K562 (cell line): Measurements from ENCODE around the gene MBD3. TPM values are rescaled to one million over a fixed set of nuclear protein-coding genes. Genes with fewer than 3 reads are reported as not detected.

Experiments
- ATAC-seq: fragments of 200-7000 bp; cut with Tn5 transposase; 3 replicates; pipeline ENCODE4 v1.9.1; 2020; ENCODE audit warnings: moderate library complexity
- BruUV-seq: library from RNA; stranded (reverse); fragments of 400-500 nt; replicated peaks from 2 replicates; lab custom pipeline; 2021; lab: Mats Ljungman, UMichigan
- CTCF ChIA-PET: fragments of 300-600 bp; formaldehyde crosslinking; extraction: SDS; loops from one replicate; lab custom pipeline; 2021; ENCODE audit warnings: low intra/inter-chr PET ratio; lab: Yijun Ruan, JAX
- POLR2A ChIA-PET: fragments of 300-600, 350-650 bp; sonication (Branson Sonifier 250); formaldehyde crosslinking; extraction: SDS; loops from one replicate; lab custom pipeline; 2021; ENCODE audit warnings: antibody characterized with exemption, inconsistent platforms; lab: Yijun Ruan, JAX
- DNase-seq, 4 experiments: peaks; one replicate each; pipeline versions ENCODE4 v3.0.0 to v3.0.0-alpha.2; 2011 to 2018; ENCODE audit warnings: low spot score in 3 of 4, mixed read lengths in 3 of 4; ENCODE audit errors: extremely low read depth in 1 of 4
- FAIRE-seq: peaks from 2 replicates; lab custom pipeline; 2011; peaks lifted over from hg19 to GRCh38; lab: Jason Lieb, UNC
- H2AFZ ChIP-seq: 2 replicates; pipeline ENCODE4 v1.6.0; 2011; ENCODE audit warnings: low read depth, low read length, control low read depth, inconsistent platforms
- H3K27ac ChIP-seq: fragments of 200-600 bp; 3 replicates; pipeline ENCODE4 v1.8.0; 2011; ENCODE audit warnings: low read depth, mild to moderate bottlenecking, control low read depth, inconsistent platforms, low read length, moderate library complexity, mixed read lengths; ENCODE audit errors: extremely low read depth
- H3K27me3 ChIP-seq, 2 experiments: fragments of 300-600 bp in 1 of 2; 2 replicates in 1 of 2; 3 replicates in 1 of 2; pipeline versions ENCODE4 v1.6.0 to v1.8.0; 2011; ENCODE audit warnings: inconsistent platforms in 2 of 2, low read length in 2 of 2, mild to moderate bottlenecking in 1 of 2, mixed read lengths in 1 of 2, moderate library complexity in 1 of 2; ENCODE audit not compliant: control insufficient read depth in 2 of 2, insufficient read depth in 2 of 2
- H3K36me3 ChIP-seq: fragments of 300-600 bp; 3 replicates; pipeline ENCODE4 v1.8.0; 2011; ENCODE audit warnings: mild to moderate bottlenecking, low read length, inconsistent platforms; ENCODE audit not compliant: control insufficient read depth, insufficient read depth
- H3K4me1 ChIP-seq, 2 experiments: fragments of 200-600 bp in 1 of 2; replicated peaks in 1 of 2; 2 replicates in 1 of 2; 3 replicates in 1 of 2; pipeline versions ENCODE4 v1.5.1 to v1.8.0; 2011; ENCODE audit warnings: inconsistent platforms in 2 of 2, low read length in 2 of 2, mild to moderate bottlenecking in 1 of 2, mixed read lengths in 1 of 2, moderate library complexity in 1 of 2; ENCODE audit not compliant: control insufficient read depth in 2 of 2, insufficient read depth in 2 of 2
- H3K4me2 ChIP-seq: 2 replicates; pipeline ENCODE4 v1.6.1; 2011; ENCODE audit warnings: low read length, control low read depth, inconsistent platforms, mixed read lengths; ENCODE audit not compliant: insufficient read depth
- H3K4me3 ChIP-seq: fragments of 200-600 bp; sonication (generic), shearing (Covaris generic); 2 replicates; pipeline ENCODE4 v1.5.1; 2016; ENCODE audit warnings: control low read depth, inconsistent platforms
- H3K79me2 ChIP-seq: fragments of 200-600 bp; 3 replicates; pipeline ENCODE4 v1.8.0; 2011; ENCODE audit warnings: low read length, inconsistent platforms; ENCODE audit not compliant: control insufficient read depth, insufficient read depth
- H3K9ac ChIP-seq, 2 experiments: 2 replicates each; pipeline versions ENCODE4 v1.6.0 to v1.6.1; 2011; ENCODE audit warnings: low read depth in 2 of 2, low read length in 2 of 2, control low read depth in 1 of 2, inconsistent platforms in 1 of 2, mild to moderate bottlenecking in 1 of 2, mixed read lengths in 1 of 2; ENCODE audit not compliant: insufficient read depth in 1 of 2
- H3K9me1 ChIP-seq: one replicate; pipeline ENCODE4 v1.6.0; 2011; ENCODE audit warnings: inconsistent platforms, mild to moderate bottlenecking, low read length, moderate library complexity; ENCODE audit not compliant: control insufficient read depth, insufficient read depth
- H3K9me3 ChIP-seq: replicated peaks from 2 replicates; pipeline ENCODE4 v1.5.1; 2011; ENCODE audit warnings: low read depth, low read length, inconsistent platforms; ENCODE audit not compliant: control insufficient read depth, insufficient read depth
- H4K20me1 ChIP-seq: replicated peaks from 2 replicates; pipeline ENCODE4 v1.6.1; 2011; ENCODE audit warnings: low read length, inconsistent platforms, mixed read lengths; ENCODE audit not compliant: control insufficient read depth, insufficient read depth
- CBX2 ChIP-seq: fragments of 200-600 bp; sonication (generic); IDR thresholded peaks from one replicate; pipeline ENCODE4 v1.6.1; 2012; ENCODE audit warnings: mild to moderate bottlenecking, low read length, inconsistent platforms; ENCODE audit not compliant: insufficient read depth, poor library complexity, severe bottlenecking
- DDX20 ChIP-seq: fragments of 450-650 bp; IDR thresholded peaks from 2 replicates; pipeline ENCODE4 v1.6.1; 2016; ENCODE audit warnings: missing genetic modification characterization, low read depth, mild to moderate bottlenecking, missing compliant biosample characterization, moderate library complexity
- E2F6 ChIP-seq, 2 experiments: IDR thresholded peaks; 2 replicates each; pipeline ENCODE4 v1.6.1; 2011; ENCODE audit warnings: borderline replicate concordance in 1 of 2, control low read depth in 1 of 2, low read depth in 1 of 2, low read length in 1 of 2, mild to moderate bottlenecking in 1 of 2, mixed read lengths in 1 of 2, moderate library complexity in 1 of 2; ENCODE audit not compliant: insufficient read depth in 1 of 2, insufficient read length in 1 of 2, poor library complexity in 1 of 2, severe bottlenecking in 1 of 2; ENCODE audit errors: extremely low read depth in 1 of 2
- FOSL1 ChIP-seq: fragments of 200-800 bp; sonication (Bioruptor generic); conservative IDR thresholded peaks from 2 replicates; pipeline ENCODE4 v1.6.1; 2016; ENCODE audit warnings: missing genetic modification characterization, missing compliant biosample characterization
- KDM4B ChIP-seq, 2 experiments: fragments of 450-650 bp in 1 of 2; sonication (generic) in 1 of 2; IDR thresholded peaks; 2 replicates each; pipeline ENCODE4 v1.6.1; 2016 to 2017; ENCODE audit warnings: borderline replicate concordance in 2 of 2, antibody characterized with exemption in 1 of 2, low read depth in 1 of 2, mild to moderate bottlenecking in 1 of 2
- KLF1 ChIP-seq: fragments of 450-650 bp; IDR thresholded peaks from 2 replicates; pipeline ENCODE4 v1.6.1; 2016; ENCODE audit warnings: missing genetic modification characterization, missing compliant biosample characterization
- MAFG ChIP-seq: fragments of 450-650 bp; conservative IDR thresholded peaks from 2 replicates; pipeline ENCODE4 v1.6.1; 2016; ENCODE audit warnings: missing genetic modification characterization, missing compliant biosample characterization
- MED1 ChIP-seq: sonication (generic); formaldehyde crosslinking; IDR thresholded peaks from 2 replicates; pipeline ENCODE4 v1.8.1; 2023; ENCODE audit warnings: missing genetic modification reagents, borderline replicate concordance
- NCOA1 ChIP-seq: fragments of 450-650 bp; IDR thresholded peaks from 2 replicates; pipeline ENCODE4 v1.6.1; 2016; ENCODE audit warnings: low read depth
- POLR2AphosphoS5 ChIP-seq: IDR thresholded peaks from 2 replicates; pipeline ENCODE4 v1.6.1; 2011; ENCODE audit warnings: mild to moderate bottlenecking, low read depth, low read length, moderate library complexity; ENCODE audit not compliant: control insufficient read depth, insufficient read depth
- POLR2G ChIP-seq: fragments of 200-400 bp; formaldehyde crosslinking; IDR thresholded peaks from 2 replicates; pipeline ENCODE4 v1.6.1; 2017; ENCODE audit warnings: low read depth, mild to moderate bottlenecking, antibody characterized with exemption, low read length, moderate library complexity
- PRPF4 ChIP-seq: fragments of 200-400 bp; formaldehyde crosslinking; IDR thresholded peaks from one replicate; pipeline ENCODE4 v1.6.1; 2017; ENCODE audit warnings: low read length, low read depth, mild to moderate bottlenecking; ENCODE audit not compliant: insufficient read depth, poor library complexity, severe bottlenecking
- XRCC3 ChIP-seq: fragments of 450-650 bp; IDR thresholded peaks from 2 replicates; pipeline ENCODE4 v1.6.1; 2017; ENCODE audit warnings: mild to moderate bottlenecking, moderate library complexity
- ZFX ChIP-seq: sonication (generic); formaldehyde crosslinking; IDR thresholded peaks from 2 replicates; pipeline ENCODE4 v1.8.0; 2022; ENCODE audit warnings: mild to moderate bottlenecking, missing genetic modification reagents, moderate library complexity
- ZNF24 ChIP-seq: fragments of 450-650 bp; IDR thresholded peaks from 2 replicates; pipeline ENCODE4 v1.6.1; 2016
- ZNF282 ChIP-seq: sonication (generic); formaldehyde crosslinking; IDR thresholded peaks from 2 replicates; pipeline ENCODE4 v1.8.1; 2023; ENCODE audit warnings: missing genetic modification reagents
- ZNF408 ChIP-seq: fragments of 250-450 bp; sonication (Bioruptor Pico); IDR thresholded peaks from 2 replicates; pipeline ENCODE4 v1.4.0; 2020; ENCODE audit warnings: low read depth, mild to moderate bottlenecking, moderate library complexity
- WGBS: fragments of 100-300 bp; shearing (Covaris generic); methylation state at CpG from one replicate; pipeline ENCODE4 v1.1.6; 2016; ENCODE audit warnings: low coverage, mixed read lengths; ENCODE audit not compliant: insufficient coverage; ENCODE audit errors: missing lambda C conversion rate; 5-methylcytosine and 5-hydroxymethylcytosine counted together
- in situ Hi-C: fragments of 300-500 bp; cut with MboI; formaldehyde crosslinking; loops from 4 replicates; pipeline ENCODE4 v1.15.0; 2018; ENCODE audit warnings: inconsistent platforms, mixed read lengths
- intact Hi-C: fragments of 100-400 bp; cut with micrococcal nuclease; formaldehyde crosslinking; loops from 2 replicates; pipeline ENCODE4 v1.14.2; 2022
- polyA plus RNA-seq, 8 experiments: library from polyadenylated mRNA; depleted of rRNA in 4 of 8; stranded (reverse) in 5 of 8; unstranded in 3 of 8; fragments of >200 nt; fragmentation: Nextera tagmentation in 2 of 8; fragmentation: Illumina TruSeq in 1 of 8; extraction: Ambion mirVana in 2 of 8; extraction: Trizol in 1 of 8; gene quantifications; 2 replicates each; pipeline versions ENCODE4 v1.2.1 to v1.2.3, GENCODE V29; 2011 to 2014; ENCODE audit warnings: inconsistent platforms in 1 of 8, missing spikeins in 1 of 8
- total RNA-seq, 7 experiments: library from RNA; depleted of rRNA in 6 of 7; stranded (reverse); fragments of >200 nt in 6 of 7; fragmentation: Illumina TruSeq in 2 of 7; extraction: Trizol in 2 of 7; gene quantifications; 2 replicates each; pipeline versions ENCODE4 v1.2.1 to v1.2.3, GENCODE V29; 2011 to 2021; ENCODE audit warnings: low replicate concordance in 1 of 7
- TF ChIP-seq, protein P1 (sequence below): sonication (generic); formaldehyde crosslinking; IDR thresholded peaks from 2 replicates; pipeline ENCODE4 v1.8.1; 2023; ENCODE audit warnings: mild to moderate bottlenecking, missing genetic modification reagents

MBD3 gene
- total and polyA plus RNA-seq, 9 of the 15 experiments (the other 6 are each of a cell fraction or from before 2014, with no cell fraction given) = 0.24 to 137 (median 30.9) TPM

GRCh38 chr19:1636325-1637236 lies 43.9 kb upstream of the MBD3 start:
- FAIRE-seq (no peak), DNase-seq (no peak), ATAC-seq (no peak)
- H4K20me1 ChIP-seq = no peaks in the 10 kb centered on the region
- no peaks in the 10 kb centered on the region for H3K27me3 ChIP-seq
- no peak overlapping the region for H3K4me2 ChIP-seq
- intact Hi-C loops = no loop called here
- no peak overlapping the region for H3K27ac ChIP-seq
- no peak overlapping the region for H2AFZ ChIP-seq
- BruUV-seq = no TSS peak
- H3K9me3 ChIP-seq = no peaks in the 10 kb centered on the region; the same call in 1 of the 2 replicates
- H3K79me2 ChIP-seq = peaks cover 78% of the 10 kb centered on the region
- no peak overlapping the region for H3K4me3 ChIP-seq
- H3K9ac ChIP-seq = no peak overlapping the region
- ChIA-PET CTCF (no interaction called here), POLR2A (no interaction called here)
- peaks cover 5% of the 10 kb centered on the region for H3K9me1 ChIP-seq
- WGBS = 97% methylated on average over 31 of the region's 34 CpGs
- H3K36me3 ChIP-seq = peaks cover 93% of the 10 kb centered on the region
- in situ Hi-C loops = no loop called here
- H3K4me1 ChIP-seq = peaks cover 19 to 41% of the 10 kb centered on the region in 2 experiments
- TF ChIP-seq MED1 (CRISPR knock-in tag) (no peak), FOSL1 (tag) (no peak), KDM4B (IDR thresholded peaks at IDR 0.05; ENCODE audit: borderline replicate concordance in 2 of 2, low read depth in 1 of 2) (no peak), DDX20 (no peak), POLR2AphosphoS5 (no peak), ZNF282 (CRISPR knock-in tag) (no peak), KLF1 (tag) (no peak), ZNF408 (CRISPR knock-in tag) (no peak), NCOA1 (no peak), E2F6 (IDR thresholded peaks at IDR 0.05; ENCODE audit: borderline replicate concordance in 1 of 2, extremely low read depth in 1 of 2, insufficient read depth in 1 of 2, insufficient read length in 1 of 2, low read depth in 1 of 2, low read length in 1 of 2, poor library complexity in 1 of 2, severe bottlenecking in 1 of 2) (no peak), POLR2G (peak; percentile 42; the same call in 1 of the 2 replicates), CBX2 (no peak), ZNF24 (no peak), PRPF4 (no peak), XRCC3 (no peak), MAFG (tag) (no peak), ZFX (CRISPR knock-in tag) (no peak)
- TF ChIP-seq, protein P1, sequence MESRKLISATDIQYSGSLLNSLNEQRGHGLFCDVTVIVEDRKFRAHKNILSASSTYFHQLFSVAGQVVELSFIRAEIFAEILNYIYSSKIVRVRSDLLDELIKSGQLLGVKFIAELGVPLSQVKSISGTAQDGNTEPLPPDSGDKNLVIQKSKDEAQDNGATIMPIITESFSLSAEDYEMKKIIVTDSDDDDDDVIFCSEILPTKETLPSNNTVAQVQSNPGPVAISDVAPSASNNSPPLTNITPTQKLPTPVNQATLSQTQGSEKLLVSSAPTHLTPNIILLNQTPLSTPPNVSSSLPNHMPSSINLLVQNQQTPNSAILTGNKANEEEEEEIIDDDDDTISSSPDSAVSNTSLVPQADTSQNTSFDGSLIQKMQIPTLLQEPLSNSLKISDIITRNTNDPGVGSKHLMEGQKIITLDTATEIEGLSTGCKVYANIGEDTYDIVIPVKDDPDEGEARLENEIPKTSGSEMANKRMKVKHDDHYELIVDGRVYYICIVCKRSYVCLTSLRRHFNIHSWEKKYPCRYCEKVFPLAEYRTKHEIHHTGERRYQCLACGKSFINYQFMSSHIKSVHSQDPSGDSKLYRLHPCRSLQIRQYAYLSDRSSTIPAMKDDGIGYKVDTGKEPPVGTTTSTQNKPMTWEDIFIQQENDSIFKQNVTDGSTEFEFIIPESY (CRISPR knock-in tag) = peak; percentile 57
